Astrocyte (in vitro differentiated cells and primary cell): ENCODE data around the gene PLPPR3. TPM values are rescaled to one million over a fixed set of nuclear protein-coding genes. Genes with fewer than 3 reads are reported as not detected.

Source experiments
- DNase-seq: peaks from one replicate; pipeline ENCODE4 v3.0.0-alpha.2; 2010; ENCODE audit warnings: low read depth
- FAIRE-seq: peaks from 2 replicates; lab custom pipeline; 2011; peaks lifted over from hg19 to GRCh38; lab: Jason Lieb, UNC
- H2AFZ ChIP-seq: 2 replicates; pipeline ENCODE4 v1.6.0; 2012; ENCODE audit warnings: low read depth, low read length, inconsistent platforms
- H3K27ac ChIP-seq: 2 replicates; pipeline ENCODE4 v1.5.1; 2011; ENCODE audit warnings: low read depth, low read length, inconsistent platforms
- H3K27me3 ChIP-seq: 2 replicates; pipeline ENCODE4 v1.6.0; 2011; ENCODE audit warnings: low read length, inconsistent platforms; ENCODE audit not compliant: insufficient read depth
- H3K36me3 ChIP-seq: 2 replicates; pipeline ENCODE4 v1.5.1; 2011; ENCODE audit warnings: low read length, inconsistent platforms; ENCODE audit not compliant: insufficient read depth
- H3K4me1 ChIP-seq: 2 replicates; pipeline ENCODE4 v1.5.1; 2011; ENCODE audit warnings: low read length, inconsistent platforms; ENCODE audit not compliant: insufficient read depth
- H3K4me2 ChIP-seq: 2 replicates; pipeline ENCODE4 v1.6.0; 2012; ENCODE audit warnings: low read length, inconsistent platforms
- H3K4me3 ChIP-seq: 2 replicates; pipeline ENCODE4 v1.5.1; 2011; ENCODE audit warnings: low read depth, mild to moderate bottlenecking, low read length, inconsistent platforms; ENCODE audit not compliant: insufficient read depth
- H3K79me2 ChIP-seq: 2 replicates; pipeline ENCODE4 v1.6.0; 2012; ENCODE audit warnings: mild to moderate bottlenecking, low read length, inconsistent platforms; ENCODE audit not compliant: insufficient read depth
- H3K9ac ChIP-seq: 2 replicates; pipeline ENCODE4 v1.6.0; 2012; ENCODE audit warnings: mild to moderate bottlenecking, low read length, inconsistent platforms
- H3K9me3 ChIP-seq: 2 replicates; pipeline ENCODE4 v1.5.1; 2012; ENCODE audit warnings: low read depth, mild to moderate bottlenecking, low read length, inconsistent platforms; ENCODE audit not compliant: insufficient read depth
- H4K20me1 ChIP-seq: 2 replicates; pipeline ENCODE4 v1.6.0; 2012; ENCODE audit warnings: low read length, inconsistent platforms; ENCODE audit not compliant: insufficient read depth
- H3K27ac Mint-ChIP-seq: one replicate; pipeline ENCODE4 v1.8.0; 2021; ENCODE audit warnings: mild to moderate bottlenecking, mixed read lengths; ENCODE audit not compliant: unreplicated experiment
- H3K27me3 Mint-ChIP-seq: one replicate; pipeline ENCODE4 v1.8.0; 2021; ENCODE audit warnings: low read depth, mixed read lengths; ENCODE audit not compliant: unreplicated experiment
- H3K36me3 Mint-ChIP-seq: one replicate; pipeline ENCODE4 v1.8.0; 2021; ENCODE audit warnings: low read depth, mixed read lengths; ENCODE audit not compliant: unreplicated experiment
- H3K4me1 Mint-ChIP-seq: one replicate; pipeline ENCODE4 v1.8.0; 2021; ENCODE audit warnings: low read depth, mixed read lengths; ENCODE audit not compliant: unreplicated experiment
- H3K4me3 Mint-ChIP-seq: one replicate; pipeline ENCODE4 v1.8.0; 2021; ENCODE audit warnings: mild to moderate bottlenecking, moderate library complexity, mixed read lengths; ENCODE audit not compliant: unreplicated experiment
- H3K9me3 Mint-ChIP-seq: one replicate; pipeline ENCODE4 v1.8.0; 2021; ENCODE audit warnings: mild to moderate bottlenecking, mixed read lengths; ENCODE audit not compliant: unreplicated experiment
- CTCF ChIP-seq: IDR thresholded peaks from 2 replicates; pipeline ENCODE4 v1.5.1; 2011; ENCODE audit warnings: low read depth, mild to moderate bottlenecking, inconsistent platforms, low read length, moderate library complexity; ENCODE audit not compliant: insufficient read depth
- EZH2 ChIP-seq: IDR thresholded peaks from 2 replicates; pipeline ENCODE4 v1.6.1; 2012; ENCODE audit warnings: mild to moderate bottlenecking, low read length, inconsistent platforms; ENCODE audit not compliant: insufficient read depth
- total RNA-seq: library from RNA; stranded (reverse); gene quantifications from 2 replicates; pipeline ENCODE4 v1.2.1, GENCODE V29; 2021

PLPPR3 gene
- total RNA-seq, 1 donor from 2014 or later: 36.5 TPM

GRCh38 chr19:796692-797527 is 24.8 kb downstream of the PLPPR3 start, which contains the start of gene PTBP1:
TSS of gene PTBP1 (plus strand) at chr19:797452. CDS start at chr19:797498, 46 bp downstream.
- H3K4me1 Mint-ChIP-seq: peaks cover 11% of the 10 kb centered on the region
- H3K4me1 ChIP-seq: peaks cover 29% of the 10 kb centered on the region
- peaks cover 10% of the 10 kb centered on the region for H3K36me3 ChIP-seq
- no peaks in the 10 kb centered on the region for H3K9me3 Mint-ChIP-seq
- H3K4me3 ChIP-seq: peak within 1 kb of the TSS; percentile 98
- H3K9ac ChIP-seq: peak within 1 kb of the TSS; percentile 97
- H3K9me3 ChIP-seq: no peaks in the 10 kb centered on the region
- peak within 1 kb of the TSS; percentile 97 for H2AFZ ChIP-seq
- H3K27me3 Mint-ChIP-seq: no peaks in the 10 kb centered on the region
- H3K27ac ChIP-seq: peak within 1 kb of the TSS; percentile 89
- H4K20me1 ChIP-seq: peaks cover 41% of the 10 kb centered on the region
- no peaks in the 10 kb centered on the region for H3K27me3 ChIP-seq
- DNase-seq (peak; percentile 100), FAIRE-seq (peak; percentile 84)
- peaks cover 7% of the 10 kb centered on the region for H3K36me3 Mint-ChIP-seq
- H3K4me3 Mint-ChIP-seq: peak within 1 kb of the TSS; percentile 93
- peak within 1 kb of the TSS; percentile 95 for H3K4me2 ChIP-seq
- TF ChIP-seq EZH2: no peak
- no peak for TF ChIP-seq CTCF
- peaks cover 41% of the 10 kb centered on the region for H3K79me2 ChIP-seq
- H3K27ac Mint-ChIP-seq: peak within 1 kb of the TSS; percentile 94

DNA sequence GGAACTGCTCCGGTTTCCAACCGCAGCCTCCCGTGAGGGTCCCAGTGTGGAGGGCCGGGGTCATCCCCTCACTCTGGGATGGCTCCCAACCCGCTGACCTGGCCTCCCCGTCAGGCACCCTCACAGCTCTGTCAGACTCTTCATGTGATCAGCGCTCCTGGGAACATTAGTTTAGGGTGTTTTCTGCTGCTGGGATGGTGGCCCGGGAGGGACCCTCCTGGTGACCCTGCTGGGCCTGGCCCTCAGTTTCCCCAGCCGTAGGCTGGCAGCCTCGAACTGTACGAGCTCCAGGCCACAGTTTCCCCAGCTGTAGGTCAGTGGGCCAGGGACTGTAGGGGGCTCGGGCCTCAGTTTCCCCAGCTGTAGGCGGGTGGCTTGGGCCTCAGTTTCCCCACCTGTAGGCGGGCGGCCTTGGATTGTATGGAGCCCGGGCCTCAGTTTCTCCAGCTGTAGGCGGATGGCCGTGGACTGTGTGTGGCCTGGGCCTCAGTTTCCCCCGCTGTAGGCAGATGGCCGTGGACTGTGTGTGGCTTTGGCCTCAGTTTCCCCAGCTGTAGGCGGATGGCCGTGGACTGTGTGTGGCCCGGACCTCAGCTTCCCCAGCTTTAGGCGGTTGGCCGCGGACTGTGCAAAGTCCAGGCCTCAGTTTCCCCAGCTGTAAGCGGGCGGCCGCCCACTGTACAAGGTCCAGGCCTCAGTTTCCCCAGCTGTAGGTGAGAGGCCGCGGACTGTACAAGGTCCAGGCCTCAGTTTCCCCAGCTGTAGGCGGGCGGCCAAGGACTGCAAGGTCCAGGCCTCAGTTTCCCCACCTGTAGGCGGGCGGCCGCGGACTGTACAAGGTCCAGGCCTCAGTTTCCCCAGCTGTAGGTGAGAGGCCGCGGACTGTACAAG is 25.8 kb downstream of the PLPPR3 start:
- H2AFZ ChIP-seq: peak overlapping the region; percentile 97
- H3K4me3 ChIP-seq: peak overlapping the region; percentile 62
- H3K36me3 Mint-ChIP-seq: peaks cover 7% of the 10 kb centered on the region
- H3K27ac Mint-ChIP-seq: no peak overlapping the region
- peaks cover 10% of the 10 kb centered on the region for H3K36me3 ChIP-seq
- peak overlapping the region; percentile 95 for H3K4me2 ChIP-seq
- FAIRE-seq (no peak), DNase-seq (no peak)
- peaks cover 19% of the 10 kb centered on the region for H3K4me1 ChIP-seq
- H3K9ac ChIP-seq: peak overlapping the region; percentile 92
- H3K9me3 ChIP-seq: no peaks in the 10 kb centered on the region
- peak overlapping the region; percentile 89 for H3K27ac ChIP-seq
- no peaks in the 10 kb centered on the region for H3K9me3 Mint-ChIP-seq
- no peaks in the 10 kb centered on the region for H3K27me3 Mint-ChIP-seq
- peaks cover 32% of the 10 kb centered on the region for H3K79me2 ChIP-seq
- no peak for TF ChIP-seq CTCF
- no peak for TF ChIP-seq EZH2
- peaks cover 31% of the 10 kb centered on the region for H4K20me1 ChIP-seq
- no peak overlapping the region for H3K4me3 Mint-ChIP-seq
- H3K4me1 Mint-ChIP-seq: peaks cover 11% of the 10 kb centered on the region
- H3K27me3 ChIP-seq: no peaks in the 10 kb centered on the region
